HepG2 (cell line): Measurements from ENCODE around the gene PLPPR4. TPM values are rescaled to one million over a fixed set of nuclear protein-coding genes. Genes with fewer than 3 reads are reported as not detected.

Experiments used
- DRAP1 ChIP-seq: IDR thresholded peaks from 2 replicates; pipeline ENCODE4 v1.6.1; 2016; ENCODE audit warnings: missing genetic modification reagents, missing compliant biosample characterization
- GLI4 ChIP-seq: sonication (generic); formaldehyde crosslinking; IDR thresholded peaks from 2 replicates; pipeline ENCODE4 v1.5.1; 2020; ENCODE audit warnings: missing genetic modification reagents, mild to moderate bottlenecking, moderate library complexity, borderline replicate concordance
- KDM5A ChIP-seq: fragments of 200-600 bp; sonication (generic); IDR thresholded peaks from 2 replicates; pipeline ENCODE4 v1.7.0; 2018; ENCODE audit warnings: antibody characterized with exemption, mild to moderate bottlenecking, low read length, borderline replicate concordance
- MAFG ChIP-seq: sonication (generic); formaldehyde crosslinking; IDR thresholded peaks from 2 replicates; pipeline ENCODE4 v1.5.1; 2020; ENCODE audit warnings: mild to moderate bottlenecking, missing genetic modification reagents
- NCOR1 ChIP-seq: fragments of 200-600 bp; sonication (generic); IDR thresholded peaks from 2 replicates; pipeline ENCODE4 v1.7.0; 2017; ENCODE audit warnings: antibody characterized with exemption, low read length, borderline replicate concordance
- NFE2 ChIP-seq: sonication (generic); formaldehyde crosslinking; IDR thresholded peaks from 2 replicates; pipeline ENCODE4 v1.4.0; 2020; ENCODE audit warnings: missing genetic modification reagents
- PHF21A ChIP-seq: sonication (generic); formaldehyde crosslinking; IDR thresholded peaks from 2 replicates; pipeline ENCODE4 v1.5.0; 2020; ENCODE audit warnings: mild to moderate bottlenecking, missing genetic modification reagents
- THRA ChIP-seq: sonication (generic); formaldehyde crosslinking; IDR thresholded peaks from 2 replicates; pipeline ENCODE4 v1.4.0; 2020; ENCODE audit warnings: missing genetic modification reagents, borderline replicate concordance
- ZBTB40 ChIP-seq, 2 experiments: fragments of 450-650 bp in 1 of 2; sonication (generic) in 1 of 2; formaldehyde crosslinking in 1 of 2; IDR thresholded peaks; 2 replicates each; pipeline versions ENCODE4 v1.6.1 to v1.8.0; 2016 to 2022; ENCODE audit warnings: antibody characterized with exemption in 1 of 2, mild to moderate bottlenecking in 1 of 2, missing genetic modification reagents in 1 of 2
- ZNF24 ChIP-seq: fragments of 450-650 bp; IDR thresholded peaks from 2 replicates; pipeline ENCODE4 v1.6.1; 2017; ENCODE audit warnings: antibody characterized with exemption, mild to moderate bottlenecking
- polyA plus RNA-seq, 8 experiments: library from polyadenylated mRNA; depleted of rRNA in 3 of 8; stranded (reverse) in 7 of 8; unstranded in 1 of 8; fragments of >200 nt; fragmentation: Illumina TruSeq in 4 of 8; extraction: Trizol in 4 of 8; gene quantifications; 2 replicates each; pipeline versions ENCODE4 v1.2.1 to v1.2.3, GENCODE V29; 2011 to 2016; ENCODE audit warnings: low read depth in 4 of 8, missing spikeins in 1 of 8, mixed read lengths in 1 of 8; ENCODE audit not compliant: insufficient read depth in 1 of 8
- total RNA-seq, 5 experiments: library from RNA; depleted of rRNA; stranded (reverse); fragments of >200 nt; fragmentation: Illumina TruSeq; extraction: Trizol; gene quantifications; 2 replicates each; pipeline ENCODE4 v1.2.3, GENCODE V29; 2016; ENCODE audit warnings: low read depth in 1 of 5
- TF ChIP-seq, protein P1 (sequence below): sonication (generic); formaldehyde crosslinking; IDR thresholded peaks from 2 replicates; pipeline ENCODE4 v1.5.1; 2020; ENCODE audit warnings: mild to moderate bottlenecking, moderate library complexity, missing genetic modification reagents
- TF ChIP-seq, protein P2 (sequence below): IDR thresholded peaks from 2 replicates; pipeline ENCODE4 v1.4.0; 2020; ENCODE audit warnings: mild to moderate bottlenecking, missing genetic modification reagents

Gene PLPPR4
- total and polyA plus RNA-seq, 2 of the 13 experiments (the other 11 are each of a cell fraction or from before 2014, with no cell fraction given), result not detected

- TF ChIP-seq DRAP1 (CRISPR knock-in tag) (no peak), ZNF24 (no peak), KDM5A (no peak), GLI4 (CRISPR knock-in tag) (no peak), MAFG (CRISPR knock-in tag) (no peak), THRA (no peak), PHF21A (CRISPR knock-in tag) (0 out of 2 replicates have a peak, but pooled peaks have one; percentile 19), NFE2 (CRISPR knock-in tag) (no peak), ZBTB40 (IDR thresholded peaks at IDR 0.05) (peak; percentile 22; the same call in 1 of the 2 replicates), ZBTB40 (CRISPR knock-in tag; IDR thresholded peaks at IDR 0.05) (no peak; the same call in 1 of the 2 replicates), NCOR1 (no peak; the same call in 1 of the 2 replicates)
- TF ChIP-seq, protein P1, sequence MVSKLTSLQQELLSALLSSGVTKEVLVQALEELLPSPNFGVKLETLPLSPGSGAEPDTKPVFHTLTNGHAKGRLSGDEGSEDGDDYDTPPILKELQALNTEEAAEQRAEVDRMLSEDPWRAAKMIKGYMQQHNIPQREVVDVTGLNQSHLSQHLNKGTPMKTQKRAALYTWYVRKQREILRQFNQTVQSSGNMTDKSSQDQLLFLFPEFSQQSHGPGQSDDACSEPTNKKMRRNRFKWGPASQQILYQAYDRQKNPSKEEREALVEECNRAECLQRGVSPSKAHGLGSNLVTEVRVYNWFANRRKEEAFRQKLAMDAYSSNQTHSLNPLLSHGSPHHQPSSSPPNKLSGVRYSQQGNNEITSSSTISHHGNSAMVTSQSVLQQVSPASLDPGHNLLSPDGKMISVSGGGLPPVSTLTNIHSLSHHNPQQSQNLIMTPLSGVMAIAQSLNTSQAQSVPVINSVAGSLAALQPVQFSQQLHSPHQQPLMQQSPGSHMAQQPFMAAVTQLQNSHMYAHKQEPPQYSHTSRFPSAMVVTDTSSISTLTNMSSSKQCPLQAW (CRISPR knock-in tag), result no peak
- TF ChIP-seq, protein P2, sequence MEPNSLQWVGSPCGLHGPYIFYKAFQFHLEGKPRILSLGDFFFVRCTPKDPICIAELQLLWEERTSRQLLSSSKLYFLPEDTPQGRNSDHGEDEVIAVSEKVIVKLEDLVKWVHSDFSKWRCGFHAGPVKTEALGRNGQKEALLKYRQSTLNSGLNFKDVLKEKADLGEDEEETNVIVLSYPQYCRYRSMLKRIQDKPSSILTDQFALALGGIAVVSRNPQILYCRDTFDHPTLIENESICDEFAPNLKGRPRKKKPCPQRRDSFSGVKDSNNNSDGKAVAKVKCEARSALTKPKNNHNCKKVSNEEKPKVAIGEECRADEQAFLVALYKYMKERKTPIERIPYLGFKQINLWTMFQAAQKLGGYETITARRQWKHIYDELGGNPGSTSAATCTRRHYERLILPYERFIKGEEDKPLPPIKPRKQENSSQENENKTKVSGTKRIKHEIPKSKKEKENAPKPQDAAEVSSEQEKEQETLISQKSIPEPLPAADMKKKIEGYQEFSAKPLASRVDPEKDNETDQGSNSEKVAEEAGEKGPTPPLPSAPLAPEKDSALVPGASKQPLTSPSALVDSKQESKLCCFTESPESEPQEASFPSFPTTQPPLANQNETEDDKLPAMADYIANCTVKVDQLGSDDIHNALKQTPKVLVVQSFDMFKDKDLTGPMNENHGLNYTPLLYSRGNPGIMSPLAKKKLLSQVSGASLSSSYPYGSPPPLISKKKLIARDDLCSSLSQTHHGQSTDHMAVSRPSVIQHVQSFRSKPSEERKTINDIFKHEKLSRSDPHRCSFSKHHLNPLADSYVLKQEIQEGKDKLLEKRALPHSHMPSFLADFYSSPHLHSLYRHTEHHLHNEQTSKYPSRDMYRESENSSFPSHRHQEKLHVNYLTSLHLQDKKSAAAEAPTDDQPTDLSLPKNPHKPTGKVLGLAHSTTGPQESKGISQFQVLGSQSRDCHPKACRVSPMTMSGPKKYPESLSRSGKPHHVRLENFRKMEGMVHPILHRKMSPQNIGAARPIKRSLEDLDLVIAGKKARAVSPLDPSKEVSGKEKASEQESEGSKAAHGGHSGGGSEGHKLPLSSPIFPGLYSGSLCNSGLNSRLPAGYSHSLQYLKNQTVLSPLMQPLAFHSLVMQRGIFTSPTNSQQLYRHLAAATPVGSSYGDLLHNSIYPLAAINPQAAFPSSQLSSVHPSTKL, result peak; percentile 71; the same call in 1 of the 2 replicates
Measured at GRCh38 chr1:99277066-99277465, 12.8 kb downstream of the PLPPR4 start (continued).
